ENCODE results near the gene TEDC1. TPM values are rescaled to one million over a fixed set of nuclear protein-coding genes. Genes with fewer than 3 reads are reported as not detected.

TEDC1 gene
- total RNA-seq, 1 donor from 2014 or later = 43.3 TPM

GRCh38 chr14:105496831-105497591 lies 6.0 kb downstream of the TEDC1 start:
- H3K27me3 Mint-ChIP-seq = no peaks in the 10 kb centered on the region
- no peaks in the 10 kb centered on the region for H3K9me3 Mint-ChIP-seq
- peaks cover 1% of the 10 kb centered on the region for H3K36me3 Mint-ChIP-seq (ENCODE audit: low read depth)
- peak; percentile 57 for DNase-seq
- H3K4me1 Mint-ChIP-seq = no peaks in the 10 kb centered on the region
- H3K4me3 Mint-ChIP-seq = no peak overlapping the region
- H3K27ac Mint-ChIP-seq = no peak overlapping the region
- intact Hi-C loops (cut with micrococcal nuclease) = no loop called here

- H3K4me1 Mint-ChIP-seq = no peaks in the 10 kb centered on the region
- no peaks in the 10 kb centered on the region for H3K27me3 Mint-ChIP-seq
- H3K4me3 Mint-ChIP-seq = no peak overlapping the region
- H3K27ac Mint-ChIP-seq = no peak overlapping the region
- DNase-seq = no peak
- intact Hi-C loops (cut with micrococcal nuclease) = no loop called here
- peaks cover 1% of the 10 kb centered on the region for H3K36me3 Mint-ChIP-seq (ENCODE audit: low read depth)
- H3K9me3 Mint-ChIP-seq = no peaks in the 10 kb centered on the region
These were observed 6.8 kb downstream of the TEDC1 start for GRCh38 chr14:105497671-105498429.

DNA sequence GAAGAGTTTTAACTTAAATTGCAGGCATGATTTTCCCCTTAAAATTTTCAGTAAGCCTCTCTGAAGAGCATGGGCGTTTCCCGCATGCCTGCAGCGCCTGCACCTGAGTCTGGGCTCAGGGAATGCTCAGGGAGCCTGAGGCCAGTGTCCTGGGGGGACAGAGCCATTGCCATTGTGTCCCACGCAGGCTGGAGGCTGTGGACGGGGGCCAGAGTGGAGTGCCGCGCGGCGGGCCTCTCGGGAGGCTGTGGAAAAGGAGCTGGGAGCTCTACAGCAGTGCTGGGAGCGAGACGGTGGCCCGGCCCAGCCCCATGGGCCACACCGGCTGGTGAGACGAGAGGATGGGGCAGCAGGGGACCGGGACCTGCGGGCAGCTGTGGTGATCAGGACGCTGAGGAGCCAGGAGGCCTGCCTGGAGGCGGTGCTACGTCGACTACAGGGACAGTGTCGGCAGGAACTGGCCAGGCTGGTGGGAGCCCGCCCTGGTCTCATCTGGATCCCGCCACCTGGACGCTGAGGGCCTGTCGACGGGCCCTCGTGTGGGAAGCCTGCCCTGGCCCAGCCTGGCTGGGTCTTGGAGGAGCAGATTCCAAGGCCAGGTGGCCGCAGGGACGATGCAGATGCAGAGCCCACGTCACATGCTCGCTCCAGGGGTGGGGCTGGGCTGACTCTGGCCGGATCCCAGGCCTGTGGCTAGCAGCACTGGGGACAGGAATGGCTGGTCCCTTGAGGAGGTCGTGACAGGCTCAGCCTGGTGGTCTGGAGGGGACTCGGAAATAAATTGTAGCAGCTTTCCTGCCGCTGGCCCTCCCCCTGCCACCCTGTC lies 7.6 kb downstream of the TEDC1 start:
- intact Hi-C loops (cut with micrococcal nuclease) = no loop called here
- H3K27ac Mint-ChIP-seq = no peak overlapping the region
- no peak overlapping the region for H3K4me3 Mint-ChIP-seq
- H3K27me3 Mint-ChIP-seq = no peaks in the 10 kb centered on the region
- H3K36me3 Mint-ChIP-seq (ENCODE audit: low read depth) = peaks cover 1% of the 10 kb centered on the region
- no peaks in the 10 kb centered on the region for H3K9me3 Mint-ChIP-seq
- DNase-seq = no peak
- no peaks in the 10 kb centered on the region for H3K4me1 Mint-ChIP-seq

DNA sequence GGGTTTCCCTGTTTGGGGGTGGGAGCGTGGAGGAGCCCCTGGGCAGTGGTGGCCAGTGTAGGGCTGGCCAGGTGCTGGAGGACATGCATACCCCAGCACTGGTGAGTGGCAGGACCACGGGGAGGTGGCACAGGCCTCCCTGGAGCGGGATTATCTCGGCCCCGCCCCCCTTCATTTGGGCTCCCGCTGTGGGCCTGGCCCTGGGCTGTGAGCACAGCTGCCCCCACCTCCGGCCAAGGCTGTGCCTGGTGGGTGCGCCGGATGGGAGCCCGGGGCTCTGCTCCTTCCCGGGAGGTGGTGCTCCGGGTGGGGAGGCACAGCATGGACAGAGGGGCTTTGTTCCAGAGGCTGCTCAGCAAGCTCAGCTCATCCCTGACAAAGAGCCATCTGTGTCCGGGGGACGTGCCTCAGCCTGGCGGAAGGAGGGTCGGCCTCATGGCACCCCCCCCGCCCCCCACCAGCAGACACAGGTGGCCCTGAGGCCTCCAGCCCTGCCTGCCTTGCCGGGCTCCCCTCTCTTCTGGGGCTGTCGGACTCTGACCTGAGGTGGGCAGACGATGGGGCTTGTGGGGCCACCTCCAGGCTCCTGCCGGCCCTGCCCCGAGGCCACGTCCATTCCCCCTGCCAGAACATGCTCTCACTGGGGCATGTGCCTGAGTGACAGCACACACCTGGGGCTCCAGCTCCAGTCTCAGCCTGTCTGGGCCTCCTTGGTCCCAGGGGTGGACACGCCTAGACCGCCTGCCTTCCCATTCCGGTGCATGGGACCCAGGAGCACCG lies 8.4 kb downstream of the TEDC1 start:
- intact Hi-C loops (cut with micrococcal nuclease) = no loop called here
- Mint-ChIP-seq H3K4me3 (no peak overlapping the region), H3K27ac (no peak overlapping the region), H3K4me1 (no peaks in the 10 kb centered on the region), H3K27me3 (no peaks in the 10 kb centered on the region), H3K9me3 (no peaks in the 10 kb centered on the region), H3K36me3 (ENCODE audit: low read depth) (peaks cover 1% of the 10 kb centered on the region)
- no peak for DNase-seq

DNA sequence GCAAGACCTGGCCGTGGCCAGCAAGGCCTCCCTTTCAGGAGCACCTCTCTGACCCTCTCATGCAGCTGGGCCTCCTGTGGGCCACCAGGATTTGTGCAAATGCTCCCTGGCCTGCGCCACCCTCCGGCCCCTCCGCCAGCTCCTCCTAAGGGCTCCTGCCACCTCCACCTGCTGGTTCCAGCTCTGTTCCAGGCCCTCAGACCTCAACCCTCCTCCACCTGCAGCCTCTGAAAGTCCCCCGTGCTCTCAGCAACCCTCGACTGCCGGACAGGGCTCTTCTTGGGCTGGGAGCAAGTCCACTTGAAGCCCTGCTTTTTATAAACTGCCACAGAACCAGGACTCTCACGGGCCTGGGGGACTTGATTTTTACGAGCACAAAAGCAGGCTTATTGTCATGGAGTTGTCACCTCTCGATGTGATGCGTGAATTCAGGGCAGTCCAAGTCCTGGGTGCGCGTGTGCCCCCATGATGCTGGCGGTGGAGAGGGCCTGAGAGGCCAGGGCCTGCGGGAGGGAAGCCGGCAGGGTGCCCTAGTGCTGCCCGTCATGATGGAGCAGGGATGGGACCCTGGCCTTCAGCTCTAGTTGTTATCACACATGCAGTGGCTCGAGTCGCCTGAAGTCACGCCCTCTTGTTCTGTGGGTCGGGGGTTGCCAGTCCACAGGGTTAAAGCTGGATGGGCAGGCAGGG lies 9.1 kb downstream of the TEDC1 start:
- no peak for DNase-seq
- H3K27ac Mint-ChIP-seq = no peak overlapping the region
- peaks cover 1% of the 10 kb centered on the region for H3K36me3 Mint-ChIP-seq (ENCODE audit: low read depth)
- no peaks in the 10 kb centered on the region for H3K27me3 Mint-ChIP-seq
- intact Hi-C loops (cut with micrococcal nuclease) = no loop called here
- H3K9me3 Mint-ChIP-seq = no peaks in the 10 kb centered on the region
- no peak overlapping the region for H3K4me3 Mint-ChIP-seq
- no peaks in the 10 kb centered on the region for H3K4me1 Mint-ChIP-seq

DNA sequence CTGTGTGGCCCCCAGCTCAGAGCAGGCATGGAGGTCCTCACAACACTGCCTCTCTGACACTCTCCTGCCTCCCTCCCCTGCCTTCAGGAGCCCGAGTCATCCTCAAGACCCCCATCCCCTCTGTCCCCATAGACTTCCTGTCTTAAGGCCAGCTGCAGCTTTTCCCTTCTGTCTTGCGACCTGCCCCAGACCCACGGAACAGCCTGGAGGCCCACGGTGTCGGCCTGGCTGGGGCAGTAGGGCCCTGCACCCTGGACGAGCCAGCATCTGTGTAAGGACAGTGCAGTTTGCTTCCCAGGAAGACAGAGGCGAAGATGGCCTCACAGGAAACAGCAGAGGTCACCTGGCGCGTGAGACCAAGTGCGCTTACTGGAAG lies 9.7 kb downstream of the TEDC1 start:
- Mint-ChIP-seq H3K36me3 (ENCODE audit: low read depth) (peaks cover 1% of the 10 kb centered on the region), H3K9me3 (no peaks in the 10 kb centered on the region), H3K27me3 (no peaks in the 10 kb centered on the region), H3K27ac (no peak overlapping the region), H3K4me1 (no peaks in the 10 kb centered on the region), H3K4me3 (no peak overlapping the region)
- intact Hi-C loops (cut with micrococcal nuclease) = no loop called here
- no peak for DNase-seq

DNA sequence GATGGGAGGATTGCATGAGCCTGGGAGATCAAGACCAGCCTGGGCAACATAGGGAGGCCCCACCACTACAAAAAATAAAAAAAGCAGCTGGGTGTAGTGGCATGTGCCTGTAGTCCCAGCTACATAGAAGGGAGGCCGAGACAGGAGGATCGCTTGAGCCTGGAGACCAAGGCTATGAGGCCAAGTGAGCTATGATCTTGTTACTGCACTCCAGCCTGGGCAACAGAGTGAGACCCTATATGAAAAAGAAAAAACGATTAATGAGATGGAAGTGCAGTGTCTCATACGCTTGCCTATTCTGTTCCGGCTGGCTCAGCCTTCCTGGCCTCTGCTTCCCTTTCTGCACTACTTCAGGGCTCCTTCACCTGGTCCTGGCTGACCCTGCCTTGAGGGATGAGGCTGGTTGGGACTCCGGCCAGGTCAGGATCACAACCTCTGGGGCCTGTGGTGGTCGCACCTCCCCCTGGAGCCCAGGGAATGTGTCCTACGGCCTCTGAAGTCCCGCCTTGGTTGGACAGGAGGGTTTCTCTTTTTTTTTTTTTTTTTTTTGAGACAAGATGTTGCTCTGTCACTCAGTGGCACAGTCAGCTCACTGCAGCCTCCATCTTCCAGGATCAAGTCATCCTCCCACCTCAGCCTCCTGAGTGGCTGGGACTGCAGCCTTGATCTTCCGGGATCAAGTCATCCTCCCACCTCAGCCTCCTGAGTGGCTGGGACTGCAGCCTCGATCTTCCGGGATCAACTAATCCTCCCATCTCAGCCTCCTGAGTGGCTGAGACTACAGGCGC lies 10.7 kb downstream of the TEDC1 start:
- Mint-ChIP-seq H3K4me1 (no peaks in the 10 kb centered on the region), H3K9me3 (no peaks in the 10 kb centered on the region), H3K4me3 (no peak overlapping the region), H3K36me3 (ENCODE audit: low read depth) (peaks cover 1% of the 10 kb centered on the region), H3K27me3 (peaks cover 1% of the 10 kb centered on the region), H3K27ac (no peak overlapping the region)
- intact Hi-C loops (cut with micrococcal nuclease) = no loop called here
- no peak for DNase-seq

GRCh38 chr14:105502446-105503295 lies 11.6 kb downstream of the TEDC1 start:
- peaks cover 3% of the 10 kb centered on the region for H3K27me3 Mint-ChIP-seq
- H3K27ac Mint-ChIP-seq = no peak overlapping the region
- no peaks in the 10 kb centered on the region for H3K9me3 Mint-ChIP-seq
- no peak overlapping the region for H3K4me3 Mint-ChIP-seq
- no peaks in the 10 kb centered on the region for H3K4me1 Mint-ChIP-seq
- intact Hi-C loops (cut with micrococcal nuclease) = no loop called here
- no peak for DNase-seq
- H3K36me3 Mint-ChIP-seq (ENCODE audit: low read depth) = peaks cover under 1% of the 10 kb centered on the region

GRCh38 chr14:105503296-105503640 lies 12.2 kb downstream of the TEDC1 start:
- peaks cover 3% of the 10 kb centered on the region for H3K4me1 Mint-ChIP-seq
- no peak overlapping the region for H3K27ac Mint-ChIP-seq
- no peaks in the 10 kb centered on the region for H3K9me3 Mint-ChIP-seq
- H3K36me3 Mint-ChIP-seq (ENCODE audit: low read depth) = no peaks in the 10 kb centered on the region
- no peak for DNase-seq
- H3K4me3 Mint-ChIP-seq = no peak overlapping the region
- intact Hi-C loops (cut with micrococcal nuclease) = no loop called here
- peaks cover 6% of the 10 kb centered on the region for H3K27me3 Mint-ChIP-seq

DNA sequence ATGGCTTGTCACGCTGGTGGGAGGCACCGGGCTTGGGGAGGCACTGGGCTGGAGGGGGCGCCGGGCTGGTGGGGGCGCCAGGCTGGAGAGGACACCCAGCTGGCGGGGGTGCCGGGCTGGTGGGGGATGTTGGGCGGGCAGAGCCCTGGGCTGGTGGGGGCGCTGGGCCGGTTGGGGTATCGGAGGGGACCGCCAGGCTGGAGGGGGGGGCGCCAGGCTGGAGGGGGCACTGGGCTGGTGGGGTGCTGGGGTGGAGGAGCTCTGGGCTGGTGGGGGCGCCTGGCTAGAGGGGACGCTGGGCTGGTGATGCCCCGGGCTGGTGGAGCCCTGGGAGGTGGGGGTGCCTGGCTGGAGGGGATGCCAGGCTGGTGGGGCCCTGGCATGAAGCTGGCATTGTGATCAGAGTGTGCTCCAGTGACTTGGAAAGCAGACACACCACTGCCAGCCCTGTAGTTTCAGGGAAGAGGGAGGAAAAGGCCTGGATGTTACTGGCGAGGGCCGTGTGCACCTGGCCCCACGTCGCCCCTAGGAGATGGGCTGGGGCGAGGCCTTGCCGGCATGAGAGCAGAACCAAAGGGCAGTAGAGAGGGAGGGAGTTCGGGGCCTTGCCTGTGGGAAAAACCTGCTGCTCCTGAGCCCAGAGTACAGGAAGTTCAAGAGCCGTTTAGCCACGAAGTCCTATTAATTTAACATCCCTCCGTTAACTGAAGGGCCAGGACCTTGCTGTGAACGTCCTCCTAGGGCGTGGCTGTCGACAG lies 13.1 kb downstream of the TEDC1 start:
- intact Hi-C loops (cut with micrococcal nuclease) = no loop called here
- peaks cover 9% of the 10 kb centered on the region for H3K27me3 Mint-ChIP-seq

GRCh38 chr14:105505101-105505500 lies 14.1 kb downstream of the TEDC1 start:
- H3K27me3 Mint-ChIP-seq = peaks cover 9% of the 10 kb centered on the region
- no peaks in the 10 kb centered on the region for H3K9me3 Mint-ChIP-seq
- H3K4me3 Mint-ChIP-seq = no peak overlapping the region
- H3K27ac Mint-ChIP-seq = no peak overlapping the region
- H3K36me3 Mint-ChIP-seq (ENCODE audit: low read depth) = no peaks in the 10 kb centered on the region
- peaks cover 3% of the 10 kb centered on the region for H3K4me1 Mint-ChIP-seq
- no peak for DNase-seq
- intact Hi-C loops (cut with micrococcal nuclease) = no loop called here

More for the DNA sequence above, 13.1 kb downstream of the TEDC1 start:
- no peak for DNase-seq
- no peak overlapping the region for H3K27ac Mint-ChIP-seq
- no peaks in the 10 kb centered on the region for H3K36me3 Mint-ChIP-seq (ENCODE audit: low read depth)
- H3K4me1 Mint-ChIP-seq = peaks cover 3% of the 10 kb centered on the region
- no peaks in the 10 kb centered on the region for H3K9me3 Mint-ChIP-seq
- no peak overlapping the region for H3K4me3 Mint-ChIP-seq

Measured in activated CD4-positive, alpha-beta T cell treated with anti-CD3 and anti-CD28 coated beads, Interleukin-2, amount 10 ng/mL, durations not matched to agents 24 days and 14 days (primary cell).